ENCODE results near the gene SLC30A3. TPM values are rescaled to one million over a fixed set of nuclear protein-coding genes. Genes with fewer than 3 reads are reported as not detected.
A peak's percentile ranks its signal among the peaks of the same experiment; 100 is the strongest.

Gene SLC30A3
- total RNA-seq, 6 experiments from 2014 or later = not detected

DNA sequence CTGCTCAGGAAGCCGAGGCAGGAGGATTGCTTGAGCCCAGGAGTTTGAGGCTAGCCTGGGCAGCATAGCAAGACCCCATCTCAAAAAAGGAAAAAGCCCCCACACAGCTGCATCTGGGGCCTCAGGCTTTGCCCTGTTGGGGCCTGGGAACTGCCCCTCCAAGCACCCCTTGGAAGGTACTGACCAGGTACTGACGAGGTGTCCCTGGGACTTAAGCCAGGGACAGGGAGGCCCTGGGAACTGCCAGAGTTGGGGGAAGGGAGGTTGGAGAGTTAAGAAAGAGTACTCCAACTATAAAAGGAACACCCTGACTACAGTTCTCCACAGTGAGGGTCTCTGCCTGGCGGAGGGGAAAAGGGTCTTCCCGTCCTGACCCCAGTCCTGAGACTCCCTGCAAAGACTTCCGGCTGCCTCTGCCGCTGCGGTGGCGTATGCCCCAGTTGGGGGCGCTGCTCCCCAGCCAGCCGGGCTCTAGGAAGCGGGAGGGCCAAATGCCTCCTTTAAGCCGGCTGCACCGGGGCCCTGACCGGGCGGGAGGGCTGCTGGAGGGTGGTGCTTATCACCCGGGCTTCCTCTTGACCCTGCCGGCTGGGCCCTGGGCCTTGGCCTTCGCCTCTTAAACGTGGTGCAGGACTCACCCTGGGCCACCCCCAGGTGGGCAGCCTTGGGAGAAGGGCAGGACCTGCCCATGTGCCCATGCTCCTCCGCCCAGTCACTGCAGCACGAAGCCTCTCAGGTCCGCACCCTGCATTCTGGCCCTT is 12.8 kb downstream of the SLC30A3 start:
- no peaks in the 10 kb centered on the region for H3K36me3 Mint-ChIP-seq (ENCODE audit: low read depth)
- peak; percentile 11 for DNase-seq
- peaks cover 16% of the 10 kb centered on the region for H3K4me1 Mint-ChIP-seq (ENCODE audit: low read depth)
- TF ChIP-seq, protein P1, sequence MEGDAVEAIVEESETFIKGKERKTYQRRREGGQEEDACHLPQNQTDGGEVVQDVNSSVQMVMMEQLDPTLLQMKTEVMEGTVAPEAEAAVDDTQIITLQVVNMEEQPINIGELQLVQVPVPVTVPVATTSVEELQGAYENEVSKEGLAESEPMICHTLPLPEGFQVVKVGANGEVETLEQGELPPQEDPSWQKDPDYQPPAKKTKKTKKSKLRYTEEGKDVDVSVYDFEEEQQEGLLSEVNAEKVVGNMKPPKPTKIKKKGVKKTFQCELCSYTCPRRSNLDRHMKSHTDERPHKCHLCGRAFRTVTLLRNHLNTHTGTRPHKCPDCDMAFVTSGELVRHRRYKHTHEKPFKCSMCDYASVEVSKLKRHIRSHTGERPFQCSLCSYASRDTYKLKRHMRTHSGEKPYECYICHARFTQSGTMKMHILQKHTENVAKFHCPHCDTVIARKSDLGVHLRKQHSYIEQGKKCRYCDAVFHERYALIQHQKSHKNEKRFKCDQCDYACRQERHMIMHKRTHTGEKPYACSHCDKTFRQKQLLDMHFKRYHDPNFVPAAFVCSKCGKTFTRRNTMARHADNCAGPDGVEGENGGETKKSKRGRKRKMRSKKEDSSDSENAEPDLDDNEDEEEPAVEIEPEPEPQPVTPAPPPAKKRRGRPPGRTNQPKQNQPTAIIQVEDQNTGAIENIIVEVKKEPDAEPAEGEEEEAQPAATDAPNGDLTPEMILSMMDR (IDR thresholded peaks at IDR 0.05) = peak; percentile 77
- peaks cover 8% of the 10 kb centered on the region for H3K27me3 Mint-ChIP-seq (ENCODE audit: insufficient read depth)
- H3K9me3 Mint-ChIP-seq = no peaks in the 10 kb centered on the region
- no peak overlapping the region for H3K4me3 Mint-ChIP-seq
- no peak overlapping the region for H3K27ac Mint-ChIP-seq

DNA sequence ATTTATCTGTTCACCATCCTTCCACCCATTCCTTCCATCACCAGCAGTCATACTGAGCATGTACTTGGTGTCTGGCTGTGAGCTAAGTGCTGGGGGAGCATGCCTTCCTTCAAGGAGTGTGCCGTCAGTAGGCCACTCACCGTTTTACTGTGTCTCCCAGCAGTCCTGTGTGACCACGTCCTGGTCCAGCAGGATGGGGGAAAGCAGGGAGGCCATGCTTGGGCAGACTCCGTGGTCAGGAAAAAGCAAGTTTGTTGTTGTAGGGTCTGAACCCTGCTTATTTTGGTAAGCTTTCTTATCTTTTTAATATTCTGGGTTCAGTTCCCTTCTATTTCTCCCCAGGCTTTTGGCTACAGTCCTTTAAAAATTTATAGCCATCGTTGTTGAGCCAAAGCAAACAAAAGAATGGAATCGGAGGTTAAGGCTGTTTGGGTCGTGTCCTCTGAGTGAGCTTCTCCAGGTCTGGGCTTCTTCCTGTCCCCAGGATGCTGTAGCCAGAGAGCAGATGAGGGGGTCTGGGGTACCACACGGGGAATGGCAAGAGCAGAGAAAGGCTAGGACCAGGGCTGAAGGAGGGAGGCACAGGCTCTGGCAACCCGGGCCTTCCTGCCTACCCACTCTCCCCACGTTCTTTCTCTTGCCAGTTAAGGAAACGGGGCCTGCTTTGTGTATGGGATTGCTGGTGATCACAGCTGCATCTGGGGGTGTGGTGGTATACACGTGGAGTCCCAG is 13.5 kb downstream of the SLC30A3 start:
- TF ChIP-seq, protein P1 (IDR thresholded peaks at IDR 0.05) = no peak
- peaks cover 3% of the 10 kb centered on the region for H3K27me3 Mint-ChIP-seq (ENCODE audit: insufficient read depth)
- peaks cover 9% of the 10 kb centered on the region for H3K4me1 Mint-ChIP-seq (ENCODE audit: low read depth)
- H3K36me3 Mint-ChIP-seq (ENCODE audit: low read depth) = no peaks in the 10 kb centered on the region; the same call in 1 of the 2 replicates
- H3K4me3 Mint-ChIP-seq = no peak overlapping the region
- H3K9me3 Mint-ChIP-seq = no peaks in the 10 kb centered on the region
- no peak for DNase-seq
- no peak overlapping the region for H3K27ac Mint-ChIP-seq

DNA sequence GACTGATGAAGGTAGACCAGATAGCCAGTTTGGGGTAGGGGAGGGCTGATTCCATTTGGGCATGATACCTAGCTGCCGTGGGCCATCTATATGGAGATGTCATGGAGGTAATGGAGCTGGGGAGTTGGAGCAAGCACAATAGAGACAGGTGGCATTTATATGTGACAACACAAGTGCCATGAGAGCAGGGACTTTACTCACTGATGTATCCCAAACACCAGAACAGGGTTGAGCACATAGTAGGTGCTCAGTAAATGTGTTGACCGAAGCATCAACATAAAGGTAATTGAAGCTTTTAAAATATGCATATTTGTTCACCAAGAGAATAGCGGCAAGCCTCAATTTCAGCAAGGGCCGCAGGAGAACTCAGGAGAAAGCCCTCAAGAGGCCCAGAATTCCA is 15.0 kb downstream of the SLC30A3 start:
- Mint-ChIP-seq H3K4me1 (ENCODE audit: low read depth) (peaks cover 8% of the 10 kb centered on the region), H3K27me3 (ENCODE audit: insufficient read depth) (peaks cover 3% of the 10 kb centered on the region), H3K36me3 (ENCODE audit: low read depth) (no peaks in the 10 kb centered on the region; the same call in 1 of the 2 replicates), H3K4me3 (no peak overlapping the region), H3K27ac (no peak overlapping the region), H3K9me3 (no peaks in the 10 kb centered on the region)
- no peak for DNase-seq
- TF ChIP-seq, protein P1 (IDR thresholded peaks at IDR 0.05) = no peak

DNA sequence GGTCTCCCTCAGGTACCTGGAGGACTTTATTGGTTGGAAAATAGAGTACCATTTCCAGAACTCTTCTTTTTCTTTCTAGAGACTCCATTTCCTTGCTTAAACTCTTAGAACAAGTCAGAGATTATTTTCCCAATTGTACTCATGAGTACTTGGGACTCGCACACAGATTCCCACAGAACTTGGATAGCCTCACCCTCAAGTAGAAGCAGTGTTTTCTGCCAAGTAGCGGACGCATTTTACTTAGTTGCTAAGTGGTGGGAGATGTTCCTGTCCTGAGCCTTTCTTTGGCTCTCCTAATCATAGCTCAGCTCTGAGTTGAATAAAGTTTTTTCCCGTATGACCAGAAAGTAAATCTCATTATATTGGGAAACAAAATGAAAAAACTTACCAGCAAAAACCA is 17.2 kb downstream of the SLC30A3 start:
- H3K4me1 Mint-ChIP-seq (ENCODE audit: low read depth) = peaks cover 8% of the 10 kb centered on the region
- H3K9me3 Mint-ChIP-seq = no peaks in the 10 kb centered on the region
- TF ChIP-seq, protein P1 (IDR thresholded peaks at IDR 0.05) = no peak
- no peak overlapping the region for H3K27ac Mint-ChIP-seq
- H3K36me3 Mint-ChIP-seq (ENCODE audit: low read depth) = no peaks in the 10 kb centered on the region; the same call in none of the 2 replicates
- peaks cover 2% of the 10 kb centered on the region for H3K27me3 Mint-ChIP-seq (ENCODE audit: insufficient read depth)
- no peak for DNase-seq
- H3K4me3 Mint-ChIP-seq = no peak overlapping the region

DNA sequence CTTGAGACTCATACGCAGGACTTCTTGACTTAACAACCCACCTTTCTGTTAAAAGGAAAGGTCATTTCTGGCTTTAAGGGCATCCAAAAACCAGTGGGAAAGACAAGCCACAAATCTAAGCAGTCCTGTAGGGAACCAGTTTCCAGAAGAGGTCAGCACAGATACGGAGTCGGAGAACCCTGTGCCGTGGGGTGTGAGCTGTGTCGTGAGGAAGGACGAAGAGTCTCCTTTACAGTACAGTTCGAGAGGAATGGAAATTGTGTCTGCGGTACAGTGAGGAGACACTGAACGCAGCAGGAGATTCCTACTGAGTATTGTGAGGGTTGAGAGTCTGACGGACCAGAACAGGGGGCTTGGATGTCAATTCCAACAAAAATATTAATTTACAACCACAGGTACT is 17.7 kb downstream of the SLC30A3 start:
- Mint-ChIP-seq H3K27ac (no peak overlapping the region), H3K27me3 (ENCODE audit: insufficient read depth) (peaks cover 2% of the 10 kb centered on the region), H3K4me1 (ENCODE audit: low read depth) (peaks cover 8% of the 10 kb centered on the region), H3K36me3 (ENCODE audit: low read depth) (peaks cover 5% of the 10 kb centered on the region), H3K4me3 (no peak overlapping the region), H3K9me3 (no peaks in the 10 kb centered on the region)
- TF ChIP-seq, protein P1 (IDR thresholded peaks at IDR 0.05) = no peak
- DNase-seq = no peak

Measured in HFFc6 (cell line).